ENCODE data around the gene MYBPH. TPM values are rescaled to one million over a fixed set of nuclear protein-coding genes. Genes with fewer than 3 reads are reported as not detected.

MYBPH gene
- total and polyA plus RNA-seq, 2 of the 13 experiments (the other 11 are each of a cell fraction or from before 2014, with no cell fraction given) = not detected

DNA sequence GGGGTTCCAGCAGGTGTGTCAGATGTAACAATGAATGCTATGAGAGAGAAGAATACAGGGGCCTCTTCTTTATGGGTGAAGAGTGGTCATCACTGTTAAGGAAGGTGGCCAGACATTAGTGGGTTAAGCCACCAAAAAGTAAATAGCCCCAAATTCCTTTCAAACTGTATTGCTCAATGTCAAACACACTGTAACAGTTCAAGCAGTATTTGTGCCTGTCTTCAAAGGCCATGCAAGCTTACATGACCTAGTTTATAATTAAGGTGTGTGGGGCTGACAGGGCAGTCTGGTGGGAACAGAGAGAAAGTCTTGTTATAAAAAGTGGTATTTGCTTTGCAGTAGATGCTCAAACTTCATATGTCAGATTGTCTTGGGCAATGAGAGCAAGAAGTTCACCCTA, 35.4 kb upstream of the MYBPH start (continued):
- TF ChIP-seq, protein P1, sequence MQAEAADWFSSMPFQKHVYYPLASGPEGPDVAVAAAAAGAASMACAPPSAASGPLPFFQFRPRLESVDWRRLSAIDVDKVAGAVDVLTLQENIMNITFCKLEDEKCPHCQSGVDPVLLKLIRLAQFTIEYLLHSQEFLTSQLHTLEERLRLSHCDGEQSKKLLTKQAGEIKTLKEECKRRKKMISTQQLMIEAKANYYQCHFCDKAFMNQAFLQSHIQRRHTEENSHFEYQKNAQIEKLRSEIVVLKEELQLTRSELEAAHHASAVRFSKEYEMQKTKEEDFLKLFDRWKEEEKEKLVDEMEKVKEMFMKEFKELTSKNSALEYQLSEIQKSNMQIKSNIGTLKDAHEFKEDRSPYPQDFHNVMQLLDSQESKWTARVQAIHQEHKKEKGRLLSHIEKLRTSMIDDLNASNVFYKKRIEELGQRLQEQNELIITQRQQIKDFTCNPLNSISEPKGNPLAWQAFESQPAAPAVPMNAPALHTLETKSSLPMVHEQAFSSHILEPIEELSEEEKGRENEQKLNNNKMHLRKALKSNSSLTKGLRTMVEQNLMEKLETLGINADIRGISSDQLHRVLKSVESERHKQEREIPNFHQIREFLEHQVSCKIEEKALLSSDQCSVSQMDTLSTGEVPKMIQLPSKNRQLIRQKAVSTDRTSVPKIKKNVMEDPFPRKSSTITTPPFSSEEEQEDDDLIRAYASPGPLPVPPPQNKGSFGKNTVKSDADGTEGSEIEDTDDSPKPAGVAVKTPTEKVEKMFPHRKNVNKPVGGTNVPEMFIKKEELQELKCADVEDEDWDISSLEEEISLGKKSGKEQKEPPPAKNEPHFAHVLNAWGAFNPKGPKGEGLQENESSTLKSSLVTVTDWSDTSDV (CRISPR knock-in tag; IDR thresholded peaks at IDR 0.05) = no peak
- TF ChIP-seq ZNF124 (CRISPR knock-in tag; IDR thresholded peaks at IDR 0.05) = no peak
- 0 out of 2 replicates have a peak, but pooled peaks have one; percentile 24 for TF ChIP-seq HNF4G (IDR thresholded peaks at IDR 0.05; ENCODE audit: borderline replicate concordance, low read depth, low read length)
- no peak for TF ChIP-seq HNF4G (CRISPR knock-in tag; IDR thresholded peaks at IDR 0.05; ENCODE audit: borderline replicate concordance, low read depth)
- TF ChIP-seq MLLT10 (CRISPR knock-in tag; IDR thresholded peaks at IDR 0.05) = no peak
- TF ChIP-seq RFX3 (CRISPR knock-in tag; IDR thresholded peaks at IDR 0.05) = no peak
- TF ChIP-seq STAT5B (CRISPR knock-in tag; IDR thresholded peaks at IDR 0.05) = no peak
- TF ChIP-seq EEA1 (CRISPR knock-in tag; IDR thresholded peaks at IDR 0.05; ENCODE audit: borderline replicate concordance) = no peak
- TF ChIP-seq, protein P2, sequence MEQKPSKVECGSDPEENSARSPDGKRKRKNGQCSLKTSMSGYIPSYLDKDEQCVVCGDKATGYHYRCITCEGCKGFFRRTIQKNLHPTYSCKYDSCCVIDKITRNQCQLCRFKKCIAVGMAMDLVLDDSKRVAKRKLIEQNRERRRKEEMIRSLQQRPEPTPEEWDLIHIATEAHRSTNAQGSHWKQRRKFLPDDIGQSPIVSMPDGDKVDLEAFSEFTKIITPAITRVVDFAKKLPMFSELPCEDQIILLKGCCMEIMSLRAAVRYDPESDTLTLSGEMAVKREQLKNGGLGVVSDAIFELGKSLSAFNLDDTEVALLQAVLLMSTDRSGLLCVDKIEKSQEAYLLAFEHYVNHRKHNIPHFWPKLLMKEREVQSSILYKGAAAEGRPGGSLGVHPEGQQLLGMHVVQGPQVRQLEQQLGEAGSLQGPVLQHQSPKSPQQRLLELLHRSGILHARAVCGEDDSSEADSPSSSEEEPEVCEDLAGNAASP (CRISPR knock-in tag; IDR thresholded peaks at IDR 0.05; ENCODE audit: borderline replicate concordance) = peak; percentile 26; the same call in 1 of the 2 replicates
- no peak for TF ChIP-seq ATRX (CRISPR knock-in tag; IDR thresholded peaks at IDR 0.05; ENCODE audit: borderline replicate concordance)
- no peak for TF ChIP-seq ZNF430 (CRISPR knock-in tag; IDR thresholded peaks at IDR 0.05)
- no peak for TF ChIP-seq NR1H2 (CRISPR knock-in tag; IDR thresholded peaks at IDR 0.05; ENCODE audit: borderline replicate concordance, low read depth)
- TF ChIP-seq ZNF75D (CRISPR knock-in tag; IDR thresholded peaks at IDR 0.05; ENCODE audit: borderline replicate concordance) = no peak
- TF ChIP-seq, protein P3, sequence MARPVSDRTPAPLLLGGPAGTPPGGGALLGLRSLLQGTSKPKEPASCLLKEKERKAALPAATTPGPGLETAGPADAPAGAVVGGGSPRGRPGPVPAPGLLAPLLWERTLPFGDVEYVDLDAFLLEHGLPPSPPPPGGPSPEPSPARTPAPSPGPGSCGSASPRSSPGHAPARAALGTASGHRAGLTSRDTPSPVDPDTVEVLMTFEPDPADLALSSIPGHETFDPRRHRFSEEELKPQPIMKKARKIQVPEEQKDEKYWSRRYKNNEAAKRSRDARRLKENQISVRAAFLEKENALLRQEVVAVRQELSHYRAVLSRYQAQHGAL (CRISPR knock-in tag; IDR thresholded peaks at IDR 0.05; ENCODE audit: not compliant biosample characterization) = no peak
- TF ChIP-seq AHR (CRISPR knock-in tag; IDR thresholded peaks at IDR 0.05) = no peak
- TF ChIP-seq ZNF572 (CRISPR knock-in tag; IDR thresholded peaks at IDR 0.05) = no peak
- TF ChIP-seq, protein P4, sequence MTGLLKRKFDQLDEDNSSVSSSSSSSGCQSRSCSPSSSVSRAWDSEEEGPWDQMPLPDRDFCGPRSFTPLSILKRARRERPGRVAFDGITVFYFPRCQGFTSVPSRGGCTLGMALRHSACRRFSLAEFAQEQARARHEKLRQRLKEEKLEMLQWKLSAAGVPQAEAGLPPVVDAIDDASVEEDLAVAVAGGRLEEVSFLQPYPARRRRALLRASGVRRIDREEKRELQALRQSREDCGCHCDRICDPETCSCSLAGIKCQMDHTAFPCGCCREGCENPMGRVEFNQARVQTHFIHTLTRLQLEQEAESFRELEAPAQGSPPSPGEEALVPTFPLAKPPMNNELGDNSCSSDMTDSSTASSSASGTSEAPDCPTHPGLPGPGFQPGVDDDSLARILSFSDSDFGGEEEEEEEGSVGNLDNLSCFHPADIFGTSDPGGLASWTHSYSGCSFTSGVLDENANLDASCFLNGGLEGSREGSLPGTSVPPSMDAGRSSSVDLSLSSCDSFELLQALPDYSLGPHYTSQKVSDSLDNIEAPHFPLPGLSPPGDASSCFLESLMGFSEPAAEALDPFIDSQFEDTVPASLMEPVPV (CRISPR knock-in tag; IDR thresholded peaks at IDR 0.05) = no peak

Data from HepG2 (cell line).